GM12872 (cell line): ENCODE data around the gene FGF12.

Experiments
- CTCF ChIP-seq: IDR thresholded peaks from 3 replicates; pipeline ENCODE4 v1.5.1; 2011; ENCODE audit warnings: low read depth, mild to moderate bottlenecking, low read length, moderate library complexity; ENCODE audit not compliant: insufficient read depth

Gene FGF12

GRCh38 chr3:192727032-192727847 is at the start of gene FGF12:
Gene FGF12 (minus strand): TSS chr3:192727541.
- no peak for TF ChIP-seq CTCF

DNA sequence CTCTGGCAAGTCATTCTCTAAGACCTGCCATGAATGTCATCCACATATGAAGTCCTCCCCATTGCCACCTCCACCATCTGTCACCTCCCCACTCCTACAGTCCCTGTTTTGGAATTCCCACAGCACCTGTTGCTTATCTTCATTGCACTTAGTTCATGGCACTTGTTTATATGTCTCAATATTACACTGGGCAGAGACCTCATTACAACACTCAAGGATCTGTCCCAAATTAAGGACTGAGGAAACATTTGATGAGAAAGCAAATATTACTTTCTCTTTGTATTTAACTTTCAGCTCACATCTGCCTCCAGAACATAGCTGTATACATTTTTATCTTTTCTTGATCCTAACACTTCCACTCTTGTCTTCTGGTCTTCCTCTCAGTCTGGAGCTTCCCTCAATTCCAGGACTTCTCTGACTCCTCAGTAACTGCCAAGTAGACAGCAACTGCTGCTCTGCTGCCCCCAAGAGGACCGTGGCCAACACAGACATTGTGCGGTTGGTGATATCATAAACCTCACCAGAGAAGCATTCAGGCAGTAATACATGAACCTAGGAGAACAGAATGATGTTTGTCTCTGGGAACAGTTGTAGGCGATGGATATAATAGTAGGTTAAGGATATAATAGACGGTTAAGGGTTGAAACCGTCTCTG is 45.0 kb upstream of the FGF12 start:
- peak; percentile 39; the same call in 2 of the 3 replicates for TF ChIP-seq CTCF

- TF ChIP-seq CTCF = no peak
Measured at GRCh38 chr3:192758654-192759053, 31.3 kb upstream of the FGF12 start.

DNA sequence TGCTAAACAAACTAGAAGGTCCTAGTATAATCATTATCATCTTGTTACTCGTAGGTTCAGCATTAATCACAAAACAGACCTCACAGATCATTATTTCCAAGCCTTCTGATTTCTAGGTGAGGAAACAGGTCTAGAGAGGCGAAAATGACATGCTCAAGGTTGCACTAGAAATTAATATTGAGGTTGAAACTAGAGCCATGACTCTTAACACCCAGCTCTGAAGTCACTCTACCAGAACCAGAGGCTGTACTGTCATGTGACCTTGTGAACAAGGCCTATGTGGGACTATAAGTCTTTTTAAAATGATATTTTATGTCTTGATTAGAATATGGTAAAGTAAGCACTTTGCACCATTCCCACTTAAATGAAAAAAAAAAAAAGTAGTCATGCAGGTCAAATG is 23.8 kb upstream of the FGF12 start:
- no peak for TF ChIP-seq CTCF

DNA sequence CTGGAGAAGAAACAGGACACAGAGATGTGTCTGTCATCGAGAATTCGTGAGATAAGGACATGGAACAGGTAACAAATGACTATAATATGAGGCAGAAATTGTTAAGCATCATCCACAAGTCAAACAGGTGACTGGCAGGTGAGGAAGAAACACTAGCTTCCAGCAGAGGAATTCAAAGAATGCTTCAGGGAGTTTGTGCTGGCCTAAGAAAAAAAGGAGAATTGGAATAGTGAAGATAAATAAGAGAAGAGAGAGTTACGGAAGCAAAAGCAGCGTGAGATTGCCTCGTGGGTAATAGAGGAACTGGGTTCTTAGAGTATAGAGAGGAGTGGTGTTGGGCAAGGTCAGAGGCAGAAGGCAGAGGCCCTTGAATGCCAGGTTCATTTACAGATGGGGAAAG is 22.9 kb upstream of the FGF12 start:
- TF ChIP-seq CTCF = no peak

GRCh38 chr3:192747746-192748145 is 20.4 kb upstream of the FGF12 start:
- TF ChIP-seq CTCF = no peak

- TF ChIP-seq CTCF = no peak
Measured at GRCh38 chr3:192747145-192747544, 19.8 kb upstream of the FGF12 start.
